GM20000 (cell line): ENCODE results near the gene CADPS.

Source experiments
- DNase-seq: peaks from one replicate; pipeline ENCODE4 v3.0.0; 2012; ENCODE audit warnings: low spot score
- TF ChIP-seq, protein P1 (sequence below): IDR thresholded peaks from 2 replicates; pipeline ENCODE4 v1.5.1; 2012; ENCODE audit warnings: mild to moderate bottlenecking, control low read depth; ENCODE audit errors: extremely low read depth, missing control alignments

Gene CADPS

DNA sequence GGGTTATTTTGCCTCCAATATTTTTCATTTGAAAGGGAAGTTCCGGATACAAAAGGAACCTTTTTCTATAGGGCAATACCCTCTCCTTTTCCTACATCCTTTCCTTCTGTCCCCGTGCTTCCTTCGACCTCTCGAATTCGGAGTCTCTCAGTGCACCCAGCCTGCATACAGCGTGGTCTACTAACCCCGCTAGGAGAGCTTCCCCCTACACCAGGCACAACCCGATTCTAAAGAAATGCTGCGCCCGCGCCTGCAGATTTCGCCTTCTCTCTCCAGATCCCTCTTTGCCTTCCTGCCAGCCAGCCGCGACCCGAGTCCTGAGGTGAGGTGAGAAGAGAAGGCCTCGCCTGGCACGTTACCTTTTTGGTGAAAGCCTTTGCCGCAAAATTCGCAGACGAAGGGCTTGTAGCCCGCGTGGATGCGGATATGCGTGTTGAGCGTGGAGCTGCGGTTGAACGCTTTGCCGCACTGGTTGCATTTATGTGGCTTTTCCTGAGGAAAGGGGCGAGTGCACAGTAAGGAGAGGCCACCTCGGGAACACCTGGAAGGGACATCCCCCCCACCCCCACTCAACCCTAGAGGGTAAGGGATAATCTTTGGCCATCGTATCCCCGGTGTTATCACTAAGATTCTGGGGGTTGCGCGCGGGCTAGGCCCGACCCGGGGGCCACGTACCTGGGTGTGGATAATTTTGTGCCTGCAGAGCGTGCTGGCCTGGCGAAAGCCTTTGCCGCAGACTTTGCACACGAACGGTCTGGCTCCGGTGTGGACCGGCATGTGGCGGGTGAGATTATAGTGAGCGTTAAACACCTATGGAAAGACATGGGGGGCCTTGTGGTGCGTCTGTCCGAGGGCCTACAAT lies 504.1 kb downstream of the CADPS start:
- TF ChIP-seq, protein P1, sequence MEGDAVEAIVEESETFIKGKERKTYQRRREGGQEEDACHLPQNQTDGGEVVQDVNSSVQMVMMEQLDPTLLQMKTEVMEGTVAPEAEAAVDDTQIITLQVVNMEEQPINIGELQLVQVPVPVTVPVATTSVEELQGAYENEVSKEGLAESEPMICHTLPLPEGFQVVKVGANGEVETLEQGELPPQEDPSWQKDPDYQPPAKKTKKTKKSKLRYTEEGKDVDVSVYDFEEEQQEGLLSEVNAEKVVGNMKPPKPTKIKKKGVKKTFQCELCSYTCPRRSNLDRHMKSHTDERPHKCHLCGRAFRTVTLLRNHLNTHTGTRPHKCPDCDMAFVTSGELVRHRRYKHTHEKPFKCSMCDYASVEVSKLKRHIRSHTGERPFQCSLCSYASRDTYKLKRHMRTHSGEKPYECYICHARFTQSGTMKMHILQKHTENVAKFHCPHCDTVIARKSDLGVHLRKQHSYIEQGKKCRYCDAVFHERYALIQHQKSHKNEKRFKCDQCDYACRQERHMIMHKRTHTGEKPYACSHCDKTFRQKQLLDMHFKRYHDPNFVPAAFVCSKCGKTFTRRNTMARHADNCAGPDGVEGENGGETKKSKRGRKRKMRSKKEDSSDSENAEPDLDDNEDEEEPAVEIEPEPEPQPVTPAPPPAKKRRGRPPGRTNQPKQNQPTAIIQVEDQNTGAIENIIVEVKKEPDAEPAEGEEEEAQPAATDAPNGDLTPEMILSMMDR: no peak
- DNase-seq: peak; percentile 25

DNA sequence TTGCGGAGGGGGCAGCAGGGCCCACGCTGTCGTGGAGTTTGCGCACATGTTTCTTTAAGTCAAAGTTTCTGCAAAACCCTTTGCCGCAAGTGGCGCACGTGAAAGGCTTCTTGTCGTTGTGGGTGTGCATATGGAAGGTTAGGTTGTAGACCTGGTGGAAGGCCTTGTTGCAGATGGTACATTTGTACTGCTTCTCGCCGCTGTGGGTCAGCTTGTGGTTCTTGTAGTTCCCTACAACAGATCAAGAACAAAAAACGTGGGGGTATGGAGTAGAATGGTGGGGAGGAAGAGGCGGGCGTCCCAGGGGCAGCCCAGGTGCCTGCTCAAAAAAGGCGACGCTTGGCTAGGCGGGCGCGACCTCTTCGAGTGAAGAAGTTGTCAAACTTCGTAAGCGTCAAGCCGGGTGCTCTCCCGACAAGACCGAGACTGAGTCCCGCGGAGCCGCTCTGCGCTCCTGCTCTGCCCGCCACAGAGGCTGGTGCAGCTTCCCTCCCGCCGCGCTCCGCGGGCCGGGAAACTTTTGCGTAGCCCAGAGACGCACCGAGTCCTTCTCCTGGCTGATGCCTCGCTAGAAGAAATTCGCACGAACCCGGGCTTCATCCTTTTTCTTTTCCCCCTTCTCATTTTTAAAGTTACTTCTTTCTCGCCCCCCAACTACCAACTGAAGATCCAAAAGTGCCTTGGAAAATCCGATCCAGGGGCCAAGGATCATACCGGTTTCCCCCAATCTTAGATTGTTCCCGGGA lies 504.9 kb downstream of the CADPS start:
- no peak for DNase-seq
- TF ChIP-seq, protein P1: no peak

DNA sequence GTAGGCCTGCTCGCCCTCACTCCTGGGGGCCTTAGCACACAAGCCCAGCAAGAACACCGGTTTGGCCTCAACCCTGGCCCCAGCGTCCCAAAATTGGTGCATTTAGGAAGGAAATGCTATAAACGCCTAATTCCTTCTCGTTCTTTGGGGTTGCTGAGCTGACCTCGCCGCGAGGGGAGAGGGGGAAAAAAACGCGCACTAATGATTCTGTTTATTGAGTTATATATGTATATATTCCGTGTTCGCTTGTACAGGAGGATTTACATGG lies 505.8 kb downstream of the CADPS start:
- no peak for DNase-seq
- TF ChIP-seq, protein P1: no peak

DNA sequence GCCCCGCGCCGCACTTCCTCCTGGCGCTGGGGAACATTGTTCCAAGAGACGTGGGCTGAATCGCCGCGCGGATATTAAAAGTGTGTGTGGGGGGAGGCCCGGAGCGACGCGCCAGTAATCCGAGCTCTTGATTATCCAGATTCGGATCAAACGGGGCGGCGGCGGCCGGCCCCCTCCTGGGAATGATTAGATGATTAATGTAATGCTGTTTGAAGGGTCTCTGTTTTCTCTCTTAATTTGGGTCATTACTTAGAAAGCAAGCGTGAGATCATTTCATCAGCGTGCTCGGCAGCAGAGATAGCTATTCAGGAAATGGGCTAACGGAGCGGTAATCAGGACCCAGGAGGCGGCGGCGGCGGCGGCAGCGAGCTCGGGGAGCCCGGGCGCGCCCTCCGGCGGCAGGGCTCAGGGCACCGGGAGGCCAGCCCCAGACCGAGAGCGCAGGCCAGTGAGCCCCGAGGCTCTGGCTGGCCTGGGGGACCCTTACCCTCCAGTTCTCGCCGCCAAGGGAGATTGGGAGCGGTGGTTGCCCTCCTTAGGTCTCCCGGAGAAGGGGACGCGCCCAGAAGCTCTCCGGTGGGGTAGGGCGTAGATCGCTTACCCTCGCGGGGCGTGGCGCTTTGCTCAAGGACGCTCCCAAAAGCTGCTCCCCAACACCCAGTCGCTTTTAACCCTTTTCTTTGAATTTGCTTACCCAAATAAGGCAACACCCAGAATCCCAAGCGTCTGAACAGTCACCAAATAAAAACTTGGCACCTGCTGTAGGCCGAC lies 506.3 kb downstream of the CADPS start:
- DNase-seq: no peak
- TF ChIP-seq, protein P1: no peak

DNA sequence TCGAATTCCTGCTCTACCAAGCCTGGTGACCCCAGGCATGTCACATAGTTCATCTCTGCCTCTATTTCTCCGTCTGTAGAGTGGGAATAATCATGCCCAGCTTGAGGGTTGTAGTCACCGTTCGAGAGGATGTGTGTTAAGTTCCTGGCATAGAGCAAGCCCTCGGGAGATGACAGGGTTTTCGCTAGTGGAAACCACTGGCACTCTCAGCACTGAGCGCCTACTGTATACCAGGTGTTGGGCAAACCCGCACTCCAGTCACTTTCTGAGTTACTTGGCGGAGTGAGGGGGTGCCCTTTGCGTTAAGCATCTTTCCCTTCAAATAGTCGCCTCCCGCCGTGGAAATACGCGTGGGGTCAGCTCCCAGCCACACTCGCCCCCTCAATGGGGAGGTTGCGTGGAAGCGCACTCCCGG lies 506.9 kb downstream of the CADPS start:
- TF ChIP-seq, protein P1: no peak
- DNase-seq: no peak

DNA sequence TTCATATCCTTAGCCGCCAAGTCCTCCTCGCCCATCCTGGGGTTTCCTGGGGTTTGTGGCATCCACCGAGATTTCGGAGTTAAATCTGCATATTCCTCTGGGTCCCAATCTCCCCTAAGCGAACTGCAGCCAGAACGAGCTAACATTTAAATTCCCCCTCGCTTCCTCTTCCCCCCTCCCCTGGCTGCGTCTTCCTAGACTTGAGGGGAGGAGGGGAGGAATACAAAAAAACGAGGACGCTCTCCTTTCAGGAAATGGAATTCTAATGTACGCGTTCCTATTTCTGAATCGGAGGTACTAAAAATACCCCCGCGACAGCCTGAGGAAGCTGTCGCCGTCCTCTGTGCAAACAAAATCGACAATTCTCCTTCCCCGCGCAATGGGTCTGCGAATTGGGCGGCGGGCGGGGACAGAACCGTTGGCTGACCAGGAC lies 507.4 kb downstream of the CADPS start:
- DNase-seq: no peak
- TF ChIP-seq, protein P1: no peak

DNA sequence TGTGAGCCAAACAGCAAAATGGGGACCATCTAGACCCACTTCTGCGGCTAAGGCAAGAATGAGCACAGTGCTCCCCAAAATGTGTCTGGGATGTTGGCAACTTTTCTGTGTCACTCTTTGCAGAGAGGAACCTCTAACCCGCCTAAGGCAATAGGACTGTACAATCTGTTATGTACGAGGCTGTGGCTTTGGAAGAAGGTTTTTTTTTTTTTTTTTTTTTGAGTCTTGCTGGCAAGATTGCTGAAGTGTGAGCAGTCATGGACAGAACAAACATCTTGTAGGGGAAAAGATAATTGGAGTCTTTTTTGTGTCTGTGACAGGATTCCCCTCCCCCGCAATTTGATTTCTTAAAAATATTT lies 509.1 kb downstream of the CADPS start:
- TF ChIP-seq, protein P1: no peak
- DNase-seq: no peak
